ENCODE data around the gene TRIL.

TRIL gene

DNA sequence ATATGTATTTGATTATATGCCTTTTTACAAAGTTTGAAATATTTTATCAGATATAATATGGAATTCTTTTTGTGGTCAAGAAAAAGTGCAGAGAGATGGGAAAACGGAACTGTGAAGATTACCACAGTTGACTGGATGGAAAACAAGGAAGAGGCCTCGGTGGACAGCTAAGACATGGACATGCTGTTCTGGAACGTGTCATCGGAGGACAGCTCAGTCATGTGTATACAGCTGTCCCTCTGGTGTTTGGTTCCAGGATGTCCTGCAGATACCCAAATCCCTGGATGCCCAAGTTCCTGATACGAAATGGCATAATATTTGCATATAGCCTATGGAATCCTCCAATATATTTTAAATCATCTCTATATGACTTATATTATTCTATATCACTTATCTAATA lies 49.4 kb downstream of the TRIL start:
- CTCF ChIA-PET: interaction anchor here (6.9 kb wide), 1 partner anchor 13 kb away, joined by 62 read pairs; no protein-coding TSS in a partner anchor

More for the DNA sequence above, 49.4 kb downstream of the TRIL start:
- no peak overlapping the region for H3K4me3 ChIP-seq (ENCODE audit: low read depth, low read length)
- POLR2A ChIA-PET: no interaction called here
- TF ChIP-seq MYNN (tag by site-specific recombination; IDR thresholded peaks at IDR 0.05; ENCODE audit: borderline replicate concordance): no peak
- no peak for TF ChIP-seq ZNF473 (tag by site-specific recombination; IDR thresholded peaks at IDR 0.05)
- TF ChIP-seq, protein P1, sequence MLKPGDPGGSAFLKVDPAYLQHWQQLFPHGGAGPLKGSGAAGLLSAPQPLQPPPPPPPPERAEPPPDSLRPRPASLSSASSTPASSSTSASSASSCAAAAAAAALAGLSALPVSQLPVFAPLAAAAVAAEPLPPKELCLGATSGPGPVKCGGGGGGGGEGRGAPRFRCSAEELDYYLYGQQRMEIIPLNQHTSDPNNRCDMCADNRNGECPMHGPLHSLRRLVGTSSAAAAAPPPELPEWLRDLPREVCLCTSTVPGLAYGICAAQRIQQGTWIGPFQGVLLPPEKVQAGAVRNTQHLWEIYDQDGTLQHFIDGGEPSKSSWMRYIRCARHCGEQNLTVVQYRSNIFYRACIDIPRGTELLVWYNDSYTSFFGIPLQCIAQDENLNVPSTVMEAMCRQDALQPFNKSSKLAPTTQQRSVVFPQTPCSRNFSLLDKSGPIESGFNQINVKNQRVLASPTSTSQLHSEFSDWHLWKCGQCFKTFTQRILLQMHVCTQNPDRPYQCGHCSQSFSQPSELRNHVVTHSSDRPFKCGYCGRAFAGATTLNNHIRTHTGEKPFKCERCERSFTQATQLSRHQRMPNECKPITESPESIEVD (tag by site-specific recombination; IDR thresholded peaks at IDR 0.05): no peak
- TF ChIP-seq ZNF585B (tag by site-specific recombination; IDR thresholded peaks at IDR 0.05): no peak
- no peak for TF ChIP-seq ZNF211 (tag by site-specific recombination; IDR thresholded peaks at IDR 0.05; ENCODE audit: low read depth)
- TF ChIP-seq KLF9 (tag by site-specific recombination; IDR thresholded peaks at IDR 0.05; ENCODE audit: low read depth): no peak
- no peak for TF ChIP-seq ZNF621 (tag by site-specific recombination; IDR thresholded peaks at IDR 0.05)
- TF ChIP-seq ZNF544 (tag by site-specific recombination; IDR thresholded peaks at IDR 0.05): no peak
- TF ChIP-seq, protein P2, sequence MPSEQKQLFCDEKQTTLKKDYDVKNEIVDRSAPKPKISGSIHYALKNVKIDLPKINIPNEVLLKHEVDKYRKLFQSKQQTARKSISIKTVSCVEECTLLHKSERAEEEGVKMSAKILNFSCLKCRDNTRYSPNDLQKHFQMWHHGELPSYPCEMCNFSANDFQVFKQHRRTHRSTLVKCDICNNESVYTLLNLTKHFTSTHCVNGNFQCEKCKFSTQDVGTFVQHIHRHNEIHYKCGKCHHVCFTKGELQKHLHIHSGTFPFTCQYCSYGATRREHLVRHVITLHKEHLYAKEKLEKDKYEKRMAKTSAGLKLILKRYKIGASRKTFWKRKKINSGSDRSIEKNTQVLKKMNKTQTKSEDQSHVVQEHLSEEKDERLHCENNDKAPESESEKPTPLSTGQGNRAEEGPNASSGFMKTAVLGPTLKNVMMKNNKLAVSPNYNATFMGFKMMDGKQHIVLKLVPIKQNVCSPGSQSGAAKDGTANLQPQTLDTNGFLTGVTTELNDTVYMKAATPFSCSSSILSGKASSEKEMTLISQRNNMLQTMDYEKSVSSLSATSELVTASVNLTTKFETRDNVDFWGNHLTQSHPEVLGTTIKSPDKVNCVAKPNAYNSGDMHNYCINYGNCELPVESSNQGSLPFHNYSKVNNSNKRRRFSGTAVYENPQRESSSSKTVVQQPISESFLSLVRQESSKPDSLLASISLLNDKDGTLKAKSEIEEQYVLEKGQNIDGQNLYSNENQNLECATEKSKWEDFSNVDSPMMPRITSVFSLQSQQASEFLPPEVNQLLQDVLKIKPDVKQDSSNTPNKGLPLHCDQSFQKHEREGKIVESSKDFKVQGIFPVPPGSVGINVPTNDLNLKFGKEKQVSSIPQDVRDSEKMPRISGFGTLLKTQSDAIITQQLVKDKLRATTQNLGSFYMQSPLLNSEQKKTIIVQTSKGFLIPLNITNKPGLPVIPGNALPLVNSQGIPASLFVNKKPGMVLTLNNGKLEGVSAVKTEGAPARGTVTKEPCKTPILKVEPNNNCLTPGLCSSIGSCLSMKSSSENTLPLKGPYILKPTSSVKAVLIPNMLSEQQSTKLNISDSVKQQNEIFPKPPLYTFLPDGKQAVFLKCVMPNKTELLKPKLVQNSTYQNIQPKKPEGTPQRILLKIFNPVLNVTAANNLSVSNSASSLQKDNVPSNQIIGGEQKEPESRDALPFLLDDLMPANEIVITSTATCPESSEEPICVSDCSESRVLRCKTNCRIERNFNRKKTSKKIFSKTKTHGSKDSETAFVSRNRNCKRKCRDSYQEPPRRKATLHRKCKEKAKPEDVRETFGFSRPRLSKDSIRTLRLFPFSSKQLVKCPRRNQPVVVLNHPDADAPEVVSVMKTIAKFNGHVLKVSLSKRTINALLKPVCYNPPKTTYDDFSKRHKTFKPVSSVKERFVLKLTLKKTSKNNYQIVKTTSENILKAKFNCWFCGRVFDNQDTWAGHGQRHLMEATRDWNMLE (tag by site-specific recombination; conservative IDR thresholded peaks at IDR 0.05; ENCODE audit: low read depth): no peak
- no peak for TF ChIP-seq KLF17 (tag by site-specific recombination; IDR thresholded peaks at IDR 0.05)
- no peak for TF ChIP-seq ZNF664 (tag by site-specific recombination; IDR thresholded peaks at IDR 0.05)
- no peak for TF ChIP-seq PRDM4 (tag by site-specific recombination; IDR thresholded peaks at IDR 0.05)
- no peak for TF ChIP-seq ZNF274 (IDR thresholded peaks at IDR 0.05; ENCODE audit: low read length)
- no peak for TF ChIP-seq ZNF274 (tag by site-specific recombination; IDR thresholded peaks at IDR 0.05; ENCODE audit: borderline replicate concordance)
- no peak for TF ChIP-seq ZNF645 (tag by site-specific recombination; IDR thresholded peaks at IDR 0.05)
- TF ChIP-seq PBX3 (CRISPR knock-in tag; IDR thresholded peaks at IDR 0.05): no peak
- TF ChIP-seq ZBTB11 (tag by site-specific recombination; conservative IDR thresholded peaks at IDR 0.05; ENCODE audit: low read depth): no peak
- TF ChIP-seq, protein P3, sequence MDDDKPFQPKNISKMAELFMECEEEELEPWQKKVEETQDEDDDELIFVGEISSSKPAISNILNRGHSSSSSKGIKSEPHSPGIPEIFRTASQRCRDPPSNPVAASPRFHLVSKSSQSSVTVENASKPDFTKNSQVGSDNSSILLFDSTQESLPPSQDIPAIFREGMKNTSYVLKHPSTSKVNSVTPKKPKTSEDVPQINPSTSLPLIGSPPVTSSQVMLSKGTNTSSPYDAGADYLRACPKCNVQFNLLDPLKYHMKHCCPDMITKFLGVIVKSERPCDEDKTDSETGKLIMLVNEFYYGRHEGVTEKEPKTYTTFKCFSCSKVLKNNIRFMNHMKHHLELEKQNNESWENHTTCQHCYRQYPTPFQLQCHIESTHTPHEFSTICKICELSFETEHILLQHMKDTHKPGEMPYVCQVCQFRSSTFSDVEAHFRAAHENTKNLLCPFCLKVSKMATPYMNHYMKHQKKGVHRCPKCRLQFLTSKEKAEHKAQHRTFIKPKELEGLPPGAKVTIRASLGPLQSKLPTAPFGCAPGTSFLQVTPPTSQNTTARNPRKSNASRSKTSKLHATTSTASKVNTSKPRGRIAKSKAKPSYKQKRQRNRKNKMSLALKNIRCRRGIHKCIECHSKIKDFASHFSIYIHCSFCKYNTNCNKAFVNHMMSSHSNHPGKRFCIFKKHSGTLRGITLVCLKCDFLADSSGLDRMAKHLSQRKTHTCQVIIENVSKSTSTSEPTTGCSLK (tag by site-specific recombination; IDR thresholded peaks at IDR 0.05): no peak
- no peak for TF ChIP-seq ZNF660 (tag by site-specific recombination; IDR thresholded peaks at IDR 0.05)
- no peaks in the 10 kb centered on the region for H3K36me3 ChIP-seq (ENCODE audit: control insufficient read depth in 2 of 2, insufficient read depth in 1 of 2, low read length in 2 of 2)
- peaks cover 5% of the 10 kb centered on the region; the same call in 1 of the 2 replicates for H3K4me1 ChIP-seq (ENCODE audit: control insufficient read depth, insufficient read depth, low read length)
- H3K9me3 ChIP-seq (ENCODE audit: control insufficient read depth, insufficient read depth, low read depth, low read length): peaks cover 3% of the 10 kb centered on the region
- H3K27ac ChIP-seq (ENCODE audit: extremely low read depth, low read depth, low read length): no peak overlapping the region

All from HEK293 (cell line).